Measurements from ENCODE around the gene TENM3.

TENM3 gene

GRCh38 chr4:182840108-182840507 is 596.9 kb downstream of the TENM3 start (continued):
- no peak for TF ChIP-seq ZNF133 (tag by site-specific recombination; IDR thresholded peaks at IDR 0.05)
- TF ChIP-seq ZNF791 (tag by site-specific recombination; IDR thresholded peaks at IDR 0.05), result no peak
- no peak for TF ChIP-seq ZNF354C (tag by site-specific recombination; IDR thresholded peaks at IDR 0.05; ENCODE audit: borderline replicate concordance, low read depth)
- TF ChIP-seq ZNF433 (tag by site-specific recombination; IDR thresholded peaks at IDR 0.05; ENCODE audit: low read depth), result no peak
- no peak for TF ChIP-seq GFI1B (tag by site-specific recombination; IDR thresholded peaks at IDR 0.05)

GRCh38 chr4:182842104-182842600 is 599.0 kb downstream of the TENM3 start:
- ChIA-PET POLR2A (no interaction called here), CTCF (no interaction called here)
- H3K27ac ChIP-seq (ENCODE audit: extremely low read depth, low read depth, low read length), result no peak overlapping the region
- H3K4me1 ChIP-seq (ENCODE audit: control insufficient read depth, insufficient read depth, low read length), result no peaks in the 10 kb centered on the region
- no peak overlapping the region for H3K4me3 ChIP-seq (ENCODE audit: low read depth, low read length)
- TF ChIP-seq ZFP69B (tag by site-specific recombination; IDR thresholded peaks at IDR 0.05), result no peak
- no peak for TF ChIP-seq ZNF629 (tag by site-specific recombination; IDR thresholded peaks at IDR 0.05)
- no peak for TF ChIP-seq BCL11A (tag by site-specific recombination; IDR thresholded peaks at IDR 0.05; ENCODE audit: low read depth)
- no peak for TF ChIP-seq FEZF1 (tag by site-specific recombination; IDR thresholded peaks at IDR 0.05)
- no peaks in the 10 kb centered on the region for H3K9me3 ChIP-seq (ENCODE audit: control insufficient read depth, insufficient read depth, low read depth, low read length)
- no peaks in the 10 kb centered on the region for H3K36me3 ChIP-seq (ENCODE audit: control insufficient read depth in 2 of 2, insufficient read depth in 1 of 2, low read length in 2 of 2)

DNA sequence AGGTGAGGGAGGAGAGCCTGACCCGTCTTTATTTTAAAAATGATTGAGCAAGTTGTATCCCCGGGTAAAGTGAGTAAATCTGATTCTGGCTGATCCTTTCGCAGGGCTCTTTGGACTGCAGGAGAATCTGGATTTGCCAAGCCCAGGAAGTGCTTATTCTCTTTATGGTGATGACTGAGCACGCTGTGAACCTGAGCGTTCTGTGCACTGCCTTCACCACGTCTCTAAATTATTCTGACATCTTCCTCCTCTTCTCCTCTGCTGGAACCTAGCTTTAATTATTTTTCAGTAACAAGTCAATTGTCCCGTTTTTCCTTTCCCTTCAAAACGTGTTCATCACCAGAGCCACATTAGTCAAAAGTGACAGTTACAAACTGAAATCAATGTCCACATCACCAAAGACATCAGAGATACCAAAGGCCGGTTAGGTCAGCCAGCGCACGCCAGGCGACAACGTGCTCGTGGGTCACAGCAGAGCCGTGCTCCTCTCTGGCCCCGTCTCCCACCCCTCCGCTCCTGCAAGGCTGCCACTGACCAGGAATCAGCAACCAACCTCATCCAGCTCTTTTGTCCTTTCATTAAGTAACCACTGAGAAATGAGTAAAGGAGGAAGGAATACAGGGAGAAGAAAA is 599.7 kb downstream of the TENM3 start:
- TF ChIP-seq ZNF530 (tag by site-specific recombination; IDR thresholded peaks at IDR 0.05; ENCODE audit: low read depth), result no peak
- TF ChIP-seq, protein P1, sequence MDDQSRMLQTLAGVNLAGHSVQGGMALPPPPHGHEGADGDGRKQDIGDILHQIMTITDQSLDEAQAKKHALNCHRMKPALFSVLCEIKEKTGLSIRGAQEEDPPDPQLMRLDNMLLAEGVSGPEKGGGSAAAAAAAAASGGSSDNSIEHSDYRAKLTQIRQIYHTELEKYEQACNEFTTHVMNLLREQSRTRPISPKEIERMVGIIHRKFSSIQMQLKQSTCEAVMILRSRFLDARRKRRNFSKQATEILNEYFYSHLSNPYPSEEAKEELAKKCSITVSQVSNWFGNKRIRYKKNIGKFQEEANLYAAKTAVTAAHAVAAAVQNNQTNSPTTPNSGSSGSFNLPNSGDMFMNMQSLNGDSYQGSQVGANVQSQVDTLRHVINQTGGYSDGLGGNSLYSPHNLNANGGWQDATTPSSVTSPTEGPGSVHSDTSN (CRISPR knock-in tag; IDR thresholded peaks at IDR 0.05), result no peak
- TF ChIP-seq, protein P2, sequence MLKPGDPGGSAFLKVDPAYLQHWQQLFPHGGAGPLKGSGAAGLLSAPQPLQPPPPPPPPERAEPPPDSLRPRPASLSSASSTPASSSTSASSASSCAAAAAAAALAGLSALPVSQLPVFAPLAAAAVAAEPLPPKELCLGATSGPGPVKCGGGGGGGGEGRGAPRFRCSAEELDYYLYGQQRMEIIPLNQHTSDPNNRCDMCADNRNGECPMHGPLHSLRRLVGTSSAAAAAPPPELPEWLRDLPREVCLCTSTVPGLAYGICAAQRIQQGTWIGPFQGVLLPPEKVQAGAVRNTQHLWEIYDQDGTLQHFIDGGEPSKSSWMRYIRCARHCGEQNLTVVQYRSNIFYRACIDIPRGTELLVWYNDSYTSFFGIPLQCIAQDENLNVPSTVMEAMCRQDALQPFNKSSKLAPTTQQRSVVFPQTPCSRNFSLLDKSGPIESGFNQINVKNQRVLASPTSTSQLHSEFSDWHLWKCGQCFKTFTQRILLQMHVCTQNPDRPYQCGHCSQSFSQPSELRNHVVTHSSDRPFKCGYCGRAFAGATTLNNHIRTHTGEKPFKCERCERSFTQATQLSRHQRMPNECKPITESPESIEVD (tag by site-specific recombination; IDR thresholded peaks at IDR 0.05), result no peak
- TF ChIP-seq, protein P3, sequence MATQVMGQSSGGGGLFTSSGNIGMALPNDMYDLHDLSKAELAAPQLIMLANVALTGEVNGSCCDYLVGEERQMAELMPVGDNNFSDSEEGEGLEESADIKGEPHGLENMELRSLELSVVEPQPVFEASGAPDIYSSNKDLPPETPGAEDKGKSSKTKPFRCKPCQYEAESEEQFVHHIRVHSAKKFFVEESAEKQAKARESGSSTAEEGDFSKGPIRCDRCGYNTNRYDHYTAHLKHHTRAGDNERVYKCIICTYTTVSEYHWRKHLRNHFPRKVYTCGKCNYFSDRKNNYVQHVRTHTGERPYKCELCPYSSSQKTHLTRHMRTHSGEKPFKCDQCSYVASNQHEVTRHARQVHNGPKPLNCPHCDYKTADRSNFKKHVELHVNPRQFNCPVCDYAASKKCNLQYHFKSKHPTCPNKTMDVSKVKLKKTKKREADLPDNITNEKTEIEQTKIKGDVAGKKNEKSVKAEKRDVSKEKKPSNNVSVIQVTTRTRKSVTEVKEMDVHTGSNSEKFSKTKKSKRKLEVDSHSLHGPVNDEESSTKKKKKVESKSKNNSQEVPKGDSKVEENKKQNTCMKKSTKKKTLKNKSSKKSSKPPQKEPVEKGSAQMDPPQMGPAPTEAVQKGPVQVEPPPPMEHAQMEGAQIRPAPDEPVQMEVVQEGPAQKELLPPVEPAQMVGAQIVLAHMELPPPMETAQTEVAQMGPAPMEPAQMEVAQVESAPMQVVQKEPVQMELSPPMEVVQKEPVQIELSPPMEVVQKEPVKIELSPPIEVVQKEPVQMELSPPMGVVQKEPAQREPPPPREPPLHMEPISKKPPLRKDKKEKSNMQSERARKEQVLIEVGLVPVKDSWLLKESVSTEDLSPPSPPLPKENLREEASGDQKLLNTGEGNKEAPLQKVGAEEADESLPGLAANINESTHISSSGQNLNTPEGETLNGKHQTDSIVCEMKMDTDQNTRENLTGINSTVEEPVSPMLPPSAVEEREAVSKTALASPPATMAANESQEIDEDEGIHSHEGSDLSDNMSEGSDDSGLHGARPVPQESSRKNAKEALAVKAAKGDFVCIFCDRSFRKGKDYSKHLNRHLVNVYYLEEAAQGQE (tag by site-specific recombination; IDR thresholded peaks at IDR 0.05), result no peak
- TF ChIP-seq, protein P4, sequence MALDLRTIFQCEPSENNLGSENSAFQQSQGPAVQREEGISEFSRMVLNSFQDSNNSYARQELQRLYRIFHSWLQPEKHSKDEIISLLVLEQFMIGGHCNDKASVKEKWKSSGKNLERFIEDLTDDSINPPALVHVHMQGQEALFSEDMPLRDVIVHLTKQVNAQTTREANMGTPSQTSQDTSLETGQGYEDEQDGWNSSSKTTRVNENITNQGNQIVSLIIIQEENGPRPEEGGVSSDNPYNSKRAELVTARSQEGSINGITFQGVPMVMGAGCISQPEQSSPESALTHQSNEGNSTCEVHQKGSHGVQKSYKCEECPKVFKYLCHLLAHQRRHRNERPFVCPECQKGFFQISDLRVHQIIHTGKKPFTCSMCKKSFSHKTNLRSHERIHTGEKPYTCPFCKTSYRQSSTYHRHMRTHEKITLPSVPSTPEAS (tag by site-specific recombination; IDR thresholded peaks at IDR 0.05), result no peak
- TF ChIP-seq, protein P5, sequence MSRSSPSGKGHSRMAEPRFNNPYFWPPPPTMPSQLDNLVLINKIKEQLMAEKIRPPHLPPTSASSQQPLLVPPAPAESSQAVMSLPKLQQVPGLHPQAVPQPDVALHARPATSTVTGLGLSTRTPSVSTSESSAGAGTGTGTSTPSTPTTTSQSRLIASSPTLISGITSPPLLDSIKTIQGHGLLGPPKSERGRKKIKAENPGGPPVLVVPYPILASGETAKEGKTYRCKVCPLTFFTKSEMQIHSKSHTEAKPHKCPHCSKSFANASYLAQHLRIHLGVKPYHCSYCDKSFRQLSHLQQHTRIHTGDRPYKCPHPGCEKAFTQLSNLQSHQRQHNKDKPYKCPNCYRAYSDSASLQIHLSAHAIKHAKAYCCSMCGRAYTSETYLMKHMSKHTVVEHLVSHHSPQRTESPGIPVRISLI (tag by site-specific recombination; IDR thresholded peaks at IDR 0.05), result no peak
- no peak for TF ChIP-seq ZNF610 (tag by site-specific recombination; IDR thresholded peaks at IDR 0.05; ENCODE audit: borderline replicate concordance)
- TF ChIP-seq ZNF521 (tag by site-specific recombination; IDR thresholded peaks at IDR 0.05), result no peak
- CTCF ChIA-PET, result interaction anchor here (0.7 kb wide), 1 partner anchor 13 kb away, joined by 3 read pairs; no protein-coding TSS in a partner anchor
- POLR2A ChIA-PET, result no interaction called here
- Histone ChIP-seq H3K36me3 (ENCODE audit: control insufficient read depth in 2 of 2, insufficient read depth in 1 of 2, low read length in 2 of 2) (no peaks in the 10 kb centered on the region), H3K9me3 (ENCODE audit: control insufficient read depth, insufficient read depth, low read depth, low read length) (no peaks in the 10 kb centered on the region), H3K27ac (ENCODE audit: extremely low read depth, low read depth, low read length) (no peak overlapping the region), H3K4me1 (ENCODE audit: control insufficient read depth, insufficient read depth, low read length) (no peaks in the 10 kb centered on the region), H3K4me3 (ENCODE audit: low read depth, low read length) (no peak overlapping the region)
